ENCODE measurements around the gene TBCEL. TPM values are rescaled to one million over a fixed set of nuclear protein-coding genes. Genes with fewer than 3 reads are reported as not detected.

The TBCEL gene
- total and polyA plus RNA-seq, 8 donors: 3.3 to 19.4 (median 11.3) TPM

DNA sequence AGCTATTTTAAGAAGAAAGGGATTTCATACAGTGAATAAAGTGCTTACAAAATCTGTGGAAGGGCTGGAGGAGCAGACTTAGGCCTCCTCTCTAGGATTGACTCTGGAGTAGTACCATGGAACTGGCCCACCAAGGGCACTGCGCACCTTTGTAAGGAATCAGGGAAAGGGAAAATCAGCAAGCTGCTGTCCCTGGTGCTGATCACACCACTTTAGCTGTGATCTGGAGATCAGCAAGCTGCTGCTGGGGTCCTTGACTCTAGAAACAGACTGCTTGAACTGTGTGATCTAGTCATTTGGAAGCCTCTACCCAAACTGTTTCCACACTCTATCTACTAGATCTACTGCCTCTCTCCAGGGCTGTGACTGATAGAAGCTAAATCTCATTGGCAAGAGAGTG lies 58.8 kb downstream of the TBCEL start:
- FAIRE-seq: no peak
- H3K4me3 ChIP-seq: no peak overlapping the region
- WGBS, 2 donors: 95% methylated on average over 1 of the region's 1 CpG
- H3K27ac ChIP-seq: no peak overlapping the region
- TF ChIP-seq CTCF (IDR thresholded peaks at IDR 0.05): no peak
- H3K27me3 ChIP-seq: no peaks in the 10 kb centered on the region
- no peaks in the 10 kb centered on the region for H3K4me1 ChIP-seq
- intact Hi-C loops (cut with DNase I): no loop called here
- no peak for DNase-seq
- H3K36me3 ChIP-seq: no peaks in the 10 kb centered on the region
- no peaks in the 10 kb centered on the region for H3K9me3 ChIP-seq
- ATAC-seq: no peak

GRCh38 chr11:121086866-121087265 lies 63.0 kb downstream of the TBCEL start:
- ATAC-seq (no peak), DNase-seq (no peak), FAIRE-seq (no peak)
- 97 to 98% methylated on average over 4 of the region's 4 CpGs for WGBS, 2 donors
- Histone ChIP-seq H3K9me3 (no peaks in the 10 kb centered on the region), H3K27me3 (no peaks in the 10 kb centered on the region), H3K4me1 (peaks cover 0 to 10% (median 5%) of the 10 kb centered on the region in 3 donors), H3K27ac (no peak overlapping the region), H3K4me3 (no peak overlapping the region), H3K36me3 (no peaks in the 10 kb centered on the region)
- TF ChIP-seq CTCF (IDR thresholded peaks at IDR 0.05): no peak
- intact Hi-C loops (cut with DNase I): no loop called here

DNA sequence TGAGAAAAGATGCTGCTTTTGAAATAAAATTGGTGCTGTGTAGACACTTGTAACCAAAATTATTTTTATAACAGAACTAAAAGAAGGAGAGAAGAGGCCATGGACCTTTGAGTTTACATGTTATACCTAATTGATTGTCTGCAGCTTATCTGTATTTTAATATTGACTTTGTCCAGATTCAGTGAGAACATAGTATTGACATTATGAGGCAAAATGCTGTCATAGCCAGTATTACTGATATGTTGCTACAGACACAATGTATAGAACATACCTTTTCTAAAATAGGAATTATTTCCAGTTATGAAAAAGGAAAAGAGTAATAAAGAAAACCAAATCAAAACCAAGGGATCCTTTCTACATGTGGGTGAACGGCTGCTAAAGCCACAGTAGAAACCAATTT lies 65.7 kb downstream of the TBCEL start:
- no peak for FAIRE-seq
- H3K27ac ChIP-seq: no peak overlapping the region
- peaks cover 0 to 10% (median 5%) of the 10 kb centered on the region in 3 donors for H3K4me1 ChIP-seq
- TF ChIP-seq CTCF (IDR thresholded peaks at IDR 0.05): no peak
- no peak overlapping the region for H3K4me3 ChIP-seq
- no peaks in the 10 kb centered on the region for H3K36me3 ChIP-seq
- no peaks in the 10 kb centered on the region for H3K9me3 ChIP-seq
- peak in 1 of 4 donors; percentile 35 for ATAC-seq
- DNase-seq: no peak
- intact Hi-C loops (cut with DNase I): no loop called here
- H3K27me3 ChIP-seq: no peaks in the 10 kb centered on the region
- 93 to 100% methylated on average over 1 of the region's 1 CpG for WGBS, 2 donors

DNA sequence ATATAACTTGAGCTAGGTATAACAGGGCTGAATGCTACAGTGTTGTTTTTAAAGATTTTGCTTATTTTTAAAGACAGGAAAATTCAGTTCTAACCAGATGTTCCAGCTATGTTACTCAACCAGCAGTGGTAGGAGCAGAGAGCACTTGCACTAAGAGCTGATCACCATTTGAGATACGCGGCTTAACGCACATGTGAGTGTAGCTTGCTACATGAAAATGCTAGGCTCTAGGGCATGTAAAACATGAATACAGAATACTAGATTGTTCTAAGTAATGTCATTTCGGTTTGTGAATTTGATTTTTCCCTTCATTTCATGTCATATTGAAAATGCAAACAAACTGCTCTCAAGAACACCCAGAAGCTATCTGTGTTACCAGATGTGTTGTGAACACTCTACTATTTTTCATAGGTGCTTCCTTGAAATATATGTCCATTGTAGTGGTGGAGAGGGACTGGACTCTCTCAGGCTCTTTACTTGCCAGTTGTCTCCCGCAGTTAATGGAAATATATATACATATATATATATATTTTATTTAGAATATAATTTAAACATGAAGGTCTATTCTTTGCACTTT lies 66.3 kb downstream of the TBCEL start:
- H3K27ac ChIP-seq: no peak overlapping the region
- H3K4me3 ChIP-seq: no peak overlapping the region
- no peak for TF ChIP-seq CTCF (IDR thresholded peaks at IDR 0.05)
- FAIRE-seq (no peak), ATAC-seq (no peak), DNase-seq (no peak)
- no peaks in the 10 kb centered on the region for H3K9me3 ChIP-seq
- H3K36me3 ChIP-seq: no peaks in the 10 kb centered on the region
- 94 to 96% methylated on average over 5 of the region's 5 CpGs for WGBS, 2 donors
- H3K27me3 ChIP-seq: no peaks in the 10 kb centered on the region
- intact Hi-C loops (cut with DNase I): no loop called here
- peaks cover 0 to 10% (median 5%) of the 10 kb centered on the region in 3 donors for H3K4me1 ChIP-seq

GRCh38 chr11:121091492-121092152 lies 67.7 kb downstream of the TBCEL start:
- Histone ChIP-seq H3K4me3 (no peak overlapping the region), H3K4me1 (peaks cover 0 to 10% (median 5%) of the 10 kb centered on the region in 3 donors), H3K27ac (no peak overlapping the region), H3K9me3 (no peaks in the 10 kb centered on the region), H3K27me3 (no peaks in the 10 kb centered on the region), H3K36me3 (no peaks in the 10 kb centered on the region)
- intact Hi-C loops (cut with DNase I): no loop called here
- no peak for FAIRE-seq
- WGBS, 2 donors: 92 to 95% methylated on average over 3 of the region's 3 CpGs
- TF ChIP-seq CTCF (IDR thresholded peaks at IDR 0.05): no peak
- peak in 1 of 4 donors; percentile 59 for ATAC-seq
- DNase-seq: no peak

Data from pancreas (tissue), 10 donors.